Activated CD8-positive, alpha-beta T cell treated with anti-CD3 and anti-CD28 coated beads for 36 hours (primary cell): ENCODE measurements around the gene NCK2. TPM values are rescaled to one million over a fixed set of nuclear protein-coding genes. Genes with fewer than 3 reads are reported as not detected.

ENCODE experiments used
- ATAC-seq: fragments of 200-7000 bp; cut with Tn5 transposase; one replicate; pipeline ENCODE4 v1.10.0; 2021; ENCODE audit warnings: mild to moderate bottlenecking, moderate library complexity
- CTCF ChIA-PET: fragments of 350-600 bp; sonication (Branson Sonifier 250); formaldehyde crosslinking; loops from one replicate; lab custom pipeline; 2021; ENCODE audit warnings: antibody characterized with exemption; lab: Charles Lee
- POLR2A ChIA-PET: fragments of 350-600 bp; sonication (Branson Sonifier 250); formaldehyde crosslinking; loops from one replicate; lab custom pipeline; 2021; ENCODE audit warnings: antibody characterized with exemption; lab: Charles Lee
- DNase-seq: peaks from one replicate; pipeline ENCODE4 v3.0.0-alpha.2; 2020
- H3K27ac Mint-ChIP-seq: one replicate; pipeline ENCODE4 v1.8.0; 2021; ENCODE audit warnings: mild to moderate bottlenecking, mixed read lengths
- H3K27me3 Mint-ChIP-seq: one replicate; pipeline ENCODE4 v1.8.0; 2021; ENCODE audit warnings: mixed read lengths
- H3K36me3 Mint-ChIP-seq: one replicate; pipeline ENCODE4 v1.8.0; 2021; ENCODE audit warnings: low read depth, mixed read lengths
- H3K4me1 Mint-ChIP-seq: one replicate; pipeline ENCODE4 v1.8.0; 2021; ENCODE audit warnings: low read depth, mixed read lengths
- H3K4me3 Mint-ChIP-seq: one replicate; pipeline ENCODE4 v1.8.0; 2021; ENCODE audit warnings: mild to moderate bottlenecking, moderate library complexity, mixed read lengths
- H3K9me3 Mint-ChIP-seq: one replicate; pipeline ENCODE4 v1.8.0; 2021; ENCODE audit warnings: mixed read lengths
- intact Hi-C: fragments of 100-400 bp; cut with micrococcal nuclease; formaldehyde crosslinking; loops from one replicate; pipeline ENCODE4 v1.10.0; 2022
- total RNA-seq, 2 experiments: library from RNA; stranded (reverse); gene quantifications; one replicate each; pipeline ENCODE4 v1.2.3, GENCODE V29; 2021
- TF ChIP-seq, protein P1 (sequence below): fragments of 200-600 bp; IDR thresholded peaks from one replicate; pipeline ENCODE4 v1.8.0; 2022; ENCODE audit warnings: antibody characterized with exemption, mild to moderate bottlenecking

Gene NCK2
- total RNA-seq, 2 experiments from 2014 or later = 68.3 to 69.7 TPM

DNA sequence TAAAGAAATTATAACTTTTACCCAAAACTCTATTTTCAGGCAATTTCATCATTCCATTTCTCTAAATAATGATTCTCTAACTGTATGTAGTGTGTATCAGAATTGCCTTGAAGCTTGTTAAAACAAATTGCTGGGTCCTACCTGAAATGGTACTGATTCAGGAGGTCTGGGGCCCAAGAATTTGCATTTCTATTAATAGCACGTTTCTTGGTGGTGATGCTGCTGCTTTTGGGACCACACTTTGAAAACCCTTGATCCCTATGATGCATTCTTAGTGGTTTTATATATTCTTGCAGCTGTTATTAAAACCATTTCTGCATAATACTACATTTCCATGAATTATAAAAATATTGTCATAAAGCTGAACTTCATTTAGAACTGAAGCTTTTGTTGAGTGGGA, 140.7 kb downstream of the NCK2 start:
- Mint-ChIP-seq H3K36me3 (peaks cover 82% of the 10 kb centered on the region), H3K4me3 (no peak overlapping the region), H3K27me3 (no peaks in the 10 kb centered on the region), H3K27ac (peak overlapping the region; percentile 71), H3K4me1 (peaks cover 73% of the 10 kb centered on the region), H3K9me3 (peaks cover 11% of the 10 kb centered on the region)
- CTCF ChIA-PET = interaction anchor here (0.7 to 1.1 kb wide), 5 partner anchors 12 to 309 kb away, joined by 3 to 6 read pairs (median 3); no protein-coding TSS in a partner anchor
- no peak for ATAC-seq
- no peak for DNase-seq
- POLR2A ChIA-PET = no interaction called here
- intact Hi-C loops = no loop called here
- TF ChIP-seq, protein P1, sequence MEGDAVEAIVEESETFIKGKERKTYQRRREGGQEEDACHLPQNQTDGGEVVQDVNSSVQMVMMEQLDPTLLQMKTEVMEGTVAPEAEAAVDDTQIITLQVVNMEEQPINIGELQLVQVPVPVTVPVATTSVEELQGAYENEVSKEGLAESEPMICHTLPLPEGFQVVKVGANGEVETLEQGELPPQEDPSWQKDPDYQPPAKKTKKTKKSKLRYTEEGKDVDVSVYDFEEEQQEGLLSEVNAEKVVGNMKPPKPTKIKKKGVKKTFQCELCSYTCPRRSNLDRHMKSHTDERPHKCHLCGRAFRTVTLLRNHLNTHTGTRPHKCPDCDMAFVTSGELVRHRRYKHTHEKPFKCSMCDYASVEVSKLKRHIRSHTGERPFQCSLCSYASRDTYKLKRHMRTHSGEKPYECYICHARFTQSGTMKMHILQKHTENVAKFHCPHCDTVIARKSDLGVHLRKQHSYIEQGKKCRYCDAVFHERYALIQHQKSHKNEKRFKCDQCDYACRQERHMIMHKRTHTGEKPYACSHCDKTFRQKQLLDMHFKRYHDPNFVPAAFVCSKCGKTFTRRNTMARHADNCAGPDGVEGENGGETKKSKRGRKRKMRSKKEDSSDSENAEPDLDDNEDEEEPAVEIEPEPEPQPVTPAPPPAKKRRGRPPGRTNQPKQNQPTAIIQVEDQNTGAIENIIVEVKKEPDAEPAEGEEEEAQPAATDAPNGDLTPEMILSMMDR = no peak

DNA sequence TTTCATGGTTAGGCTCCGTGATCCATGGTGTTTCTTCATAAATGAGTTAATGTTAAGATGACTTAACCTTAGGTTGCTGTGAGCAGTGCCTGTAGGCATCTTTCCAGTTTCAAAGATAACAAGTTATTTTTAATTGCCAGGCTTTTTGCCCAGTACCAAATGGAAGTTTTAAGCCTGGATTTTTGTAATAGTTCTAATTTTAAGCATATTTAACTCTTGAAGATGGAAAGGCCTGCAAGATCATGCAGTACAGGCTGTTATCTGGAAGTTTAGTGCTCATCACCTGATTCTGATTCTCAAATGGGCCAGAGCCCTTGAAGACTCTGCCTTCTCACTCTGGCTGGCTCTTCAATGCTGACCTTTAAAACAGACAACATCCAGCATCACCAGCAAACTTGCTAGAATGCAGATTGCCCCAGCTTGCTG, 141.3 kb downstream of the NCK2 start:
- TF ChIP-seq, protein P1 = no peak
- ChIA-PET POLR2A (no interaction called here), CTCF (interaction anchor here (0.7 to 1.1 kb wide), 4 partner anchors 19 to 309 kb away, joined by 3 to 6 read pairs (median 3); no protein-coding TSS in a partner anchor)
- Mint-ChIP-seq H3K27me3 (no peaks in the 10 kb centered on the region), H3K9me3 (peaks cover 12% of the 10 kb centered on the region), H3K36me3 (peaks cover 82% of the 10 kb centered on the region), H3K27ac (peak overlapping the region; percentile 71), H3K4me3 (no peak overlapping the region), H3K4me1 (peaks cover 77% of the 10 kb centered on the region)
- ATAC-seq = peak; percentile 26
- DNase-seq = no peak
- intact Hi-C loops = no loop called here

DNA sequence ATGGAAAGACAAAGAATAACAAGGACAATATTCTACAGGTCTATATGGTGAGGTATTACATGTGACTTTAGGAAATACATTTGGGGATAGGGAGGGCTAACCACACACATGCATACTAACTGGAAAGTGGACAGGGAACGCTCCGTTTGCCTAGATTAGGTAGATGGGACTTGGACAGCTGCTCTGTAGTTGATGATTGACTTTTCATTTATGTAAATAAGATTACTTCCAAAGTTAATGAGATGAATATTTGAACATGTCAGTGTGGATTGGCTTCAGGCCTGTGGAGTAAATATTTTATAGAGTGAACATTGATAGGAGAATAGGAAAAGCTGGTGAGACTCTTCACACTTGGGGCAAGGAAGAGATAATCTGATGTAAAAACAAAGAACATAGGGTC, 142.0 kb downstream of the NCK2 start:
- Mint-ChIP-seq H3K4me1 (peaks cover 80% of the 10 kb centered on the region), H3K9me3 (peaks cover 13% of the 10 kb centered on the region), H3K27ac (peak overlapping the region; percentile 71), H3K36me3 (peaks cover 78% of the 10 kb centered on the region), H3K27me3 (no peaks in the 10 kb centered on the region), H3K4me3 (no peak overlapping the region)
- TF ChIP-seq, protein P1 = no peak
- DNase-seq = no peak
- ChIA-PET CTCF (no interaction called here), POLR2A (no interaction called here)
- ATAC-seq = no peak
- intact Hi-C loops = no loop called here

DNA sequence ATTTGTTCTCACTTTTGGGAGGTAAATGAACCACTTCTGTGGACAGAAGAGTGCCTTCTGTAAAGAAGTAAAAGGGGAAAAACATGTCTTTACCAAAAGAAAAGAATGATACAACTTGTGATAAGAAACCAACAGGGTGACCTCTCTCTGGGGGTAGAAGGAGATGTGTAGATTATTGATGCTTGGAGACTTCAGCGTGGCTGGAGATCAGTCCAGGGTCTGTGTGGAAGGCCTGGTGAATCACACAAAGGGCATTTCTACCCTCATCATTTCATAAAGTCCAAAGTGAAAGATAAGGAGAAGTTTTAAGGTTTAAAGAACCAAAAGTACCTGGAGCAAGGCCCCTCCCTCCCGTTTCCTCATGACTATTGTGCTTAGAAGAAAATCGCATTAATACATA, 142.5 kb downstream of the NCK2 start:
- ATAC-seq (peak; percentile 49), DNase-seq (no peak)
- CTCF ChIA-PET = interaction anchor here (1.0 kb wide), 1 partner anchor 30 kb away, joined by 3 read pairs; no protein-coding TSS in a partner anchor
- no peak overlapping the region for H3K4me3 Mint-ChIP-seq
- TF ChIP-seq, protein P1 = no peak
- intact Hi-C loops = no loop called here
- POLR2A ChIA-PET = interaction anchor here (1.7 kb wide), 1 partner anchor 142 kb away, joined by 3 read pairs; no protein-coding TSS in a partner anchor
- peaks cover 76% of the 10 kb centered on the region for H3K4me1 Mint-ChIP-seq
- H3K36me3 Mint-ChIP-seq = peaks cover 74% of the 10 kb centered on the region
- peaks cover 13% of the 10 kb centered on the region for H3K9me3 Mint-ChIP-seq
- H3K27me3 Mint-ChIP-seq = no peaks in the 10 kb centered on the region
- H3K27ac Mint-ChIP-seq = peak overlapping the region; percentile 71

DNA sequence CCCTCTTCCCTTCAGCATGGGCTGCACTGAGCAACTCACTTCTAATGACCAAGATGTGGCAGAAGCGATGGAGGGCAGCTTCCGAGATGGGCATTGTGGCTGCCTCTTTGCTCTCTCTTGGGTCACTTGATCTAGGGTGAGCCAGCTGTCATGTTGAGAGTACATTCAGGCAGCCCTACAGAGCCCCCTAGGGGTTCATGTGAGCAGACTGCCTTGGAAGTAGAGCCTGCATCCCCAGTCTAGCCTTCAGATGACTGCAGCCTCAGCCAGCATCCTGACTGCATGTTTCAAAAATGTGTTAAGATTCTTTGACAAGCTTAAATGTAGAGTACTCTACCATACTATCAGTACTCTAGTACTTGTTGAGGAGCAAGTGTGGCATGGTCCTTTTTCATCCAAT, 143.9 kb downstream of the NCK2 start:
- H3K9me3 Mint-ChIP-seq = peaks cover 13% of the 10 kb centered on the region
- ChIA-PET CTCF (interaction anchor here (0.6 to 2.5 kb wide), 4 partner anchors 10 to 90 kb away, joined by 3 to 6 read pairs (median 5); no protein-coding TSS in a partner anchor), POLR2A (interaction anchor here (1.7 kb wide), 1 partner anchor 143 kb away, joined by 3 read pairs; no protein-coding TSS in a partner anchor)
- DNase-seq = peak; percentile 57
- peak; percentile 58 for ATAC-seq
- H3K4me1 Mint-ChIP-seq = peaks cover 63% of the 10 kb centered on the region
- H3K27me3 Mint-ChIP-seq = no peaks in the 10 kb centered on the region
- TF ChIP-seq, protein P1 = peak; percentile 51
- H3K4me3 Mint-ChIP-seq = no peak overlapping the region
- H3K36me3 Mint-ChIP-seq = peaks cover 75% of the 10 kb centered on the region
- intact Hi-C loops = no loop called here
- peak overlapping the region; percentile 37 for H3K27ac Mint-ChIP-seq
